NCI-H2196 (cell line): ENCODE measurements around the gene VPS18.

ENCODE experiments used
- DNase-seq: peaks from one replicate; lab custom pipeline; 2025; ENCODE audit not compliant: unreplicated experiment; lab: John Stamatoyannopoulos, UW

VPS18 gene

GRCh38 chr15:40932649-40933516 lies 38.6 kb downstream of the VPS18 start:
- DNase-seq, result peak; percentile 5

GRCh38 chr15:40933517-40933902 lies 39.3 kb downstream of the VPS18 start:
- DNase-seq, result no peak

- DNase-seq, result no peak
Measured at GRCh38 chr15:40934457-40934856, 40.2 kb downstream of the VPS18 start.

- no peak for DNase-seq
Measured at GRCh38 chr15:40936234-40936708, 42.0 kb downstream of the VPS18 start.

- no peak for DNase-seq
Measured at GRCh38 chr15:40936709-40937666, 42.7 kb downstream of the VPS18 start.

- DNase-seq, result peak; percentile 24
Measured at GRCh38 chr15:40937762-40938535, 43.7 kb downstream of the VPS18 start.

GRCh38 chr15:40938536-40938870 lies 44.3 kb downstream of the VPS18 start:
- DNase-seq, result no peak

GRCh38 chr15:40940296-40940801 lies 46.1 kb downstream of the VPS18 start:
- DNase-seq, result no peak

- DNase-seq, result no peak
Measured at GRCh38 chr15:40941068-40941527, 46.8 kb downstream of the VPS18 start.

GRCh38 chr15:40941528-40942336 lies 47.5 kb downstream of the VPS18 start:
- peak; percentile 73 for DNase-seq

GRCh38 chr15:40942337-40942854 lies 48.1 kb downstream of the VPS18 start:
- DNase-seq, result no peak

GRCh38 chr15:40942878-40943277 lies 48.6 kb downstream of the VPS18 start:
- no peak for DNase-seq

GRCh38 chr15:40943764-40944365 lies 49.6 kb downstream of the VPS18 start:
- DNase-seq, result no peak

- no peak for DNase-seq
Measured at GRCh38 chr15:40944510-40945296, 50.5 kb downstream of the VPS18 start.

- DNase-seq, result no peak
Measured at GRCh38 chr15:40948706-40949473, 54.6 kb downstream of the VPS18 start.

GRCh38 chr15:40949756-40950207 lies 55.5 kb downstream of the VPS18 start:
- no peak for DNase-seq

GRCh38 chr15:40951764-40952163 lies 57.5 kb downstream of the VPS18 start:
- no peak for DNase-seq
